Cortex of kidney (tissue), 1 donor: ENCODE results near the gene PEX1.
A peak's percentile ranks its signal among the peaks of the same experiment; 100 is the strongest.
"Not testable (repeated sequence)": the region's sequence is repeated elsewhere in the genome, so short reads cannot be mapped to it uniquely, and the experiment has no call there.

Source experiments
- DNase-seq: peaks from one replicate; lab custom pipeline; 2025; lab: John Stamatoyannopoulos, UW

The PEX1 gene

DNA sequence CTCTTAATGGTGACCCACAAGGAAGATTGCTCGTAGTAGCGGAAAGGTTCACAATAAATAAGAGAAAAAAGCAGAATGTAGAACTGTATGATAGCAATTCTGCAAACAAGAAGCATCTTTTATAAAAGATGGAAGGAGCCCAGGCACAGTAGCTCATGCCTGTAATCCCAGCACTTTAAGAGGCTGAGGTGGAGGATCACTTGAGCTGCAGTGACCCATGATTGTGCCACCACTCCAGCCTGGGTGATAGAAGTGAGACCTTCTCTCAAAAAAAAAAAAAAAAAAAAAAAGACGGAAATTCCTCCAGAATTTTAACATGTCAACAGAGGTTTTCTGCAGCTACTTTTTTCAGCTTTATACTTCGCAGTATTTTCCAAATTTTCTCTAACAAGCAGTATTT is 67.8 kb downstream of the PEX1 start:
- DNase-seq, result no peak

GRCh38 chr7:92460109-92460508 is 68.2 kb downstream of the PEX1 start:
- DNase-seq, result no peak

GRCh38 chr7:92456236-92456635 is 72.1 kb downstream of the PEX1 start:
- no peak for DNase-seq

DNA sequence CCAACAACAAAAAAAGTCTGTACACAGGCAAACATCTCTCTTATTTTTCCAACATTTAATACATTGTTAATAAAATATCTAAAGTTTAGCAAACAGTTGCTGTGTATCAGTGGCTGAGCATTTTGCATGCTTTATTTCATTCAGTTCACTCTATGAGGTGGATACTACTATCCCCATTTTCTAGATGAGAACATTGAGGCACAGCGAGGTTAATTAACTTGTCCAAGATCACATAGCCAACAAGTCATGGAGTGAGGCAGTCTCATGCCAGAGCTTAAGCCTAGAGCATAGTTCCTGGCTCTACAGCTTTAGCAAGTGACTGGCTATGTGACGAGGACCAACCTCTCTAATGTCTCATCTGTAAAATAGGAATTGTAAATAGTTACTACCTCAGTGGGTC is 76.7 kb downstream of the PEX1 start:
- no peak for DNase-seq

DNA sequence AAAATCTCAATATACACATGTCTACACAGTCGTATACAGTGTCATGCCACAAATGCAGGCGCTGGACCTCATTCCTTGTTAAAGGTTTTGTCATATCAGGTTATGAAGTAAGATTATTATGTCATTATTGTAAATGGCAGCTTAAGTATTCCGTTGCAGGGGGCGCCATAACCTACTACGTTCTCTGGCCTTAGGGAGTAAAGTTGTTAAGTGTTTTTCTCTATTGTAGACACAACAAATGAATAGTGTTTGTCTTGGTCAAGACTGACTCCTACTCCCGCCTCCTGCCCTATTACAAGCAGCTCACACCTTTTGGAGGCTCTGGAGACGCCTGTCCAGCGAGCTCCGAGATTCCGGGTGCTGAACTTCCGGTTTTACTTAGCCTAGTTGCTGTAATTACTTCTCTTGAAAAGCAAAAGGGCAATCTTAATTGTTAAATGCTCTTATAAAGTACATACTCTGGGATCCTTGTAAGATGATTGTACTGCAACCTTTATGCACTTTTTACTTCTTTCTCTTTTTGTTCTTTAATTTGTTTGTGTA is 80.0 kb downstream of the PEX1 start:
- DNase-seq, result no peak

DNA sequence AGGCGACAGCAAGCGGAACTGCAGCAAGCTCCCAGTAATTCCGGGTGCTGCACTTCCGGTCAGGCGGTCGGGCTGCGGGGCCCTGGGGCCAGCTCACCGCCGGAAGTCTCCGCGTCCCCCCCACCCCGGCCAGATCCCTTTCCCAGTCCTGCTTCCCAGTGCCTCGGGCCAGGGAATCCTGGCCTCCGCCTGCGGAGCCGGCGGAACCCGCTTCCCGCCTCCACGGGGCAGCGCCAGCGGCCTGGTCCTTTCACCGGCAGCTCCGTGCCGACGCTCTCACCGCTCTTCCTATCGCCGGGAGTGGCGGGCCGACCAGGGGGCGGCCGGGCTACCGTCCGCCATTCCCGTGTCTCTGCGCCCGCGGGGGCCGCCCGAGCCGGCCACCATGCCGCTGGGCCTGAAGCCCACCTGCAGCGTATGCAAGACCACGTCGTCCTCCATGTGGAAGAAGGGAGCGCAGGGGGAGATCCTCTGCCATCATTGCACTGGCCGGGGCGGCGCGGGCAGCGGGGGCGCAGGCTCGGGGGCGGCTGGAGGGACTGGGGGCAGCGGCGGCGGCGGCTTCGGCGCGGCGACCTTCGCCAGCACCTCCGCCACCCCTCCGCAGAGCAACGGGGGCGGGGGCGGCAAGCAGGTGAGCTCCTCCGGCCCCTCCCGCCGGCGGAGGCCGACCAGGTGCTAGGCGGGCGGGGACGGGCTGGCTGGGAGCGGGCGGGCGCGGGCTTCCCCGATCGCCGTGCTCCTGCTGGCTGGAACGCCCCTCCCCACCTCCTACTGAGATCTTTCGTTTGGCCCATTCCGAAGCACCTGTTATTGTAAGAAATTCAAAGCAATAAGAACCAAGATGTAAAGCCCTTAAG is 80.7 kb downstream of the PEX1 start, which contains the start of gene GATAD1:
Gene GATAD1 (plus strand): TSS at position 138 of the 860 bp plus-strand sequence. CDS start 248 bp downstream, at position 386.
- peak; percentile 13 for DNase-seq

GRCh38 chr7:92446869-92447344 is 81.4 kb downstream of the PEX1 start:
- no peak for DNase-seq

- DNase-seq, result not testable (repeated sequence)
These were observed 85.6 kb downstream of the PEX1 start for GRCh38 chr7:92442720-92443119.

DNA sequence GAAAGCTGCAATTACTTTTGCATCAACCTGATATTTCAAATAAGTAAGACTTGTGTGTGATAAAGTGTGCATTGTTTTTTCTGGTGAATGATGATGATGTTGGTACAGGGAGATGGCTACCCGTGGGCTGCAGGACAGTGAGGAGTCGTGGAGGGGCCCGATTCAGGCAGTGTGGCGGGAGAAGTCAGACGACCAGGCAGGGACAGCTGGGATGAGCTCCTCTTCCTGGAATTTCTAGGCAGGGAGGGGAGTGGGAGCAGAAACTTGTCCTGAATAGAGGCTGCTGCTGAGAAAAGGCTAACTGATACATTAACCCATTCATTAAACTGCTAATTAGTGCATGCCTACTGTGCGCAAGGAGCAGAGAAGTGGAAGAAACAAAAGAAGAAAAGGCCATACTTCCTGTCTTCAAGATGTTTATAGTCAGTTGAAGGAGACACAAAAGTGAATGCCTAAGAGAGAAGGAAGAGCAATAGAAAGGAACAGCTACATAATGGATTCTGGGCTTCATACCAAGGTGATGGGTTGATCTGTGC is 90.3 kb downstream of the PEX1 start:
- DNase-seq, result no peak
